ENCODE measurements around the gene CRYBB1.

CRYBB1 gene

DNA sequence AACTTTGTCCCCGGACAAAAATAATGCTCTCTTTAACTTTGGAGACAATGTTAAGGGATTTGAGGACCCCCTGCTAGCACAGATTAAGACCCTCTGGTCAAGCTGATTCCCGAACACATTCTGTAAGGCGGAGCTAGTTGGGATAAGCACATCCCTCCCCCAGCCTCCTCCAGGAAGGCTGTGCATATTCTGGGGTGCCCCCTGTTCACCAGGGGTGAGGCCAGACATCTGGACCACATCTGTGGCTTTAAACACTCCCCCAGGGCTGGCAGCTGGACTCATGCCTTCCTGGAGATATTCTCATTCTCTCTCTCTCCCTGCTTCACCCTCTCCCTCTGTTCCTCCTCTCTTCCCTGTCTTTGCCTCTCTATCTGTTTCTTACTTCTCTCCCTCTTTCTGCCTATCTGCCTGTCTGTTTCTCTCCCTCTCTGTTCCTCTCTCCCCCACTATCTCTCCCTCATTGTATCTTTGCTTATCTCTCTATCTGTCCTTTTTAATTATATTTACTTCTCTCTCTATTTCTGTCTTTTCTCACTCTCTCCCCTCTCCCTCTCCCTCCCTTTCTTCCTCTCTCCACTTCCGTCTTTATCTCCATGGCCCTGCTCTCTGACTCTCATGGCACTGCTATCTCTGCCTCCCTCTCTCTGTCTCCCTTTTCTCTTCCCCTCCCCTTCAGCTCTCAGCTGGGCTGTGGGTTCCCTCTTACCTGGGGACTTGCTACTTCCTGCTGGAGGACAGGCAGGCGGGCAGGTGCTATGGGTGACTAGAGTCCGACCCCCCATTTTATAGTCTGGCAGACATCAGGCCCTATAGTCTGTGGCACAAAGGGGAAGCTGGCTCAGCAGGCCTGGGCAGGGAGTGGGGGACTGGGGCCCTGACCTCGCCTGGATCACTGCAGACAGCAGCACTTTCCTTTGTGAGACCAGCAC, at the start of gene CRYBB1:
CRYBB1 (minus strand) TSS at position 757 of the 929 bp plus-strand sequence. CDS start 1,708 bp downstream, outside the sequence.
- Histone ChIP-seq H3K27ac (no peak within 1 kb of the TSS), H3K4me3 (no peak within 1 kb of the TSS), H3K36me3 (no peaks in the 10 kb centered on the region), H3K27me3 (peaks cover 0 to 54% of the 10 kb centered on the region in 2 donors), H3K4me1 (no peaks in the 10 kb centered on the region), H3K9me3 (no peaks in the 10 kb centered on the region)
- DNase-seq: peak; percentile 28 to 68
- intact Hi-C loops (cut with DNase I; ENCODE audit: low total_unique reads): no loop called here
- TF ChIP-seq, protein P1, sequence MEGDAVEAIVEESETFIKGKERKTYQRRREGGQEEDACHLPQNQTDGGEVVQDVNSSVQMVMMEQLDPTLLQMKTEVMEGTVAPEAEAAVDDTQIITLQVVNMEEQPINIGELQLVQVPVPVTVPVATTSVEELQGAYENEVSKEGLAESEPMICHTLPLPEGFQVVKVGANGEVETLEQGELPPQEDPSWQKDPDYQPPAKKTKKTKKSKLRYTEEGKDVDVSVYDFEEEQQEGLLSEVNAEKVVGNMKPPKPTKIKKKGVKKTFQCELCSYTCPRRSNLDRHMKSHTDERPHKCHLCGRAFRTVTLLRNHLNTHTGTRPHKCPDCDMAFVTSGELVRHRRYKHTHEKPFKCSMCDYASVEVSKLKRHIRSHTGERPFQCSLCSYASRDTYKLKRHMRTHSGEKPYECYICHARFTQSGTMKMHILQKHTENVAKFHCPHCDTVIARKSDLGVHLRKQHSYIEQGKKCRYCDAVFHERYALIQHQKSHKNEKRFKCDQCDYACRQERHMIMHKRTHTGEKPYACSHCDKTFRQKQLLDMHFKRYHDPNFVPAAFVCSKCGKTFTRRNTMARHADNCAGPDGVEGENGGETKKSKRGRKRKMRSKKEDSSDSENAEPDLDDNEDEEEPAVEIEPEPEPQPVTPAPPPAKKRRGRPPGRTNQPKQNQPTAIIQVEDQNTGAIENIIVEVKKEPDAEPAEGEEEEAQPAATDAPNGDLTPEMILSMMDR (IDR thresholded peaks at IDR 0.05): no peak

- Histone ChIP-seq H3K4me3 (no peak overlapping the region), H3K27me3 (peaks cover 0 to 43% of the 10 kb centered on the region in 2 donors), H3K9me3 (no peaks in the 10 kb centered on the region), H3K27ac (no peak overlapping the region), H3K4me1 (peaks cover 0 to 5% (median 2%) of the 10 kb centered on the region in 4 donors), H3K36me3 (no peaks in the 10 kb centered on the region)
- TF ChIP-seq, protein P1 (IDR thresholded peaks at IDR 0.05): no peak
- intact Hi-C loops (cut with DNase I; ENCODE audit: low total_unique reads): no loop called here
- no peak for DNase-seq
Measured at GRCh38 chr22:26667140-26667539, 49.3 kb upstream of the CRYBB1 start.

DNA sequence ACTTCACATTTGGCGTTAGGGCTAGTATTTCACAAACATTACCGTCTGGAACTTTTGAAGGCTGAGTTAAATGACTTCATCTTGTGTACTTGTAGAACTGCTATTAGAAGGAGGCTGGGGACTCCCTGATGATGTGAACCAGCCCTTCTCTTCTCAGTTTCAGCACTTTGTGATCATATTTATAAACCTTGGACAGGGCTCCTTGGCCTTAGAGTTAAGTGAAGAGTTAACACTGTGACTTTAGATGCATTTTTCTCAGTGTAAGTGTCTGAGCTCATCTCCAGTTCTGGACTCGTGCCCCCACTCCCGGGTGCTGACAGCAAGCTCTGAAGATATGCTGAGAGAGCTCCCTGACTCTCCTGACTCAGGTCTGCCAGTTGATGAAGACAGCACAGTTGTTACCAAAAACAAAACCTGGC, 48.0 kb upstream of the CRYBB1 start:
- Histone ChIP-seq H3K4me3 (no peak overlapping the region), H3K27me3 (peaks cover 0 to 53% of the 10 kb centered on the region in 2 donors), H3K36me3 (no peaks in the 10 kb centered on the region), H3K4me1 (no peaks in the 10 kb centered on the region), H3K27ac (no peak overlapping the region), H3K9me3 (no peaks in the 10 kb centered on the region)
- TF ChIP-seq, protein P1 (IDR thresholded peaks at IDR 0.05): no peak
- intact Hi-C loops (cut with DNase I; ENCODE audit: low total_unique reads): no loop called here
- DNase-seq: no peak

GRCh38 chr22:26663374-26663923, 45.6 kb upstream of the CRYBB1 start:
- peaks cover 0 to 74% of the 10 kb centered on the region in 2 donors for H3K27me3 ChIP-seq
- no peaks in the 10 kb centered on the region for H3K36me3 ChIP-seq
- H3K4me3 ChIP-seq: no peak overlapping the region
- no peak for DNase-seq
- intact Hi-C loops (cut with DNase I; ENCODE audit: low total_unique reads): no loop called here
- TF ChIP-seq, protein P1 (IDR thresholded peaks at IDR 0.05): no peak
- no peaks in the 10 kb centered on the region for H3K9me3 ChIP-seq
- H3K4me1 ChIP-seq: peaks cover 0 to 7% (median 6%) of the 10 kb centered on the region in 4 donors
- no peak overlapping the region for H3K27ac ChIP-seq

DNA sequence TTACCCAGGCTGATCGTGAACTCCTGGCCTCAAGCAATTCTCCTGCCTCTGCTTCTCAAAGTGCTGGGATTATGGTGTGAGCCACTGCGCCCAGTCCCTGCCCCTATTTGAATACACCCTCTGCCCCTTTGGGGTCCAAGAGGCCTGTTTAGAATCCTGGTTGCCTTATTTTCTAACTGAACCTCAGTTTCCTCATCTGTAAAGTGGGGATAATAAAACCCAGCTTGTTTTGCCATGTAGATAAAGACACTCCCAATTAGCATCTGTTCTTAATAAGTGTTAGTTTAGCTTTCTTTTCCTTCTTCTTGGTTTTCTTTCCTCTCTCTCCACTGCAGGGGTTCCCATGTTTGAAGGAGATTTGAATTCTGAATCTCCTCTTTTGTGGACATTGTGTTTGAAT, 44.3 kb upstream of the CRYBB1 start:
- TF ChIP-seq, protein P1 (IDR thresholded peaks at IDR 0.05): no peak
- Histone ChIP-seq H3K4me3 (no peak overlapping the region), H3K27me3 (peaks cover 0 to 74% of the 10 kb centered on the region in 2 donors), H3K4me1 (peaks cover 0 to 20% (median 18%) of the 10 kb centered on the region in 4 donors), H3K36me3 (no peaks in the 10 kb centered on the region), H3K9me3 (no peaks in the 10 kb centered on the region), H3K27ac (no peak overlapping the region)
- intact Hi-C loops (cut with DNase I; ENCODE audit: low total_unique reads): no loop called here
- no peak for DNase-seq
